ENCODE measurements around the gene OR2A12.

- TF ChIP-seq CTCF (IDR thresholded peaks at IDR 0.05; ENCODE audit: low read length) = no peak
- no peak for TF ChIP-seq EZH2 (optimal IDR thresholded peaks at IDR 0.05; ENCODE audit: low read depth, low read length)
Observed at GRCh38 chr7:144118341-144118740, 32.3 kb downstream of the OR2A12 start.
